GM23248 (cell line): Measurements from ENCODE around the gene ZNF213. TPM values are rescaled to one million over a fixed set of nuclear protein-coding genes. Genes with fewer than 3 reads are reported as not detected.

ENCODE experiments used
- DNase-seq: peaks from one replicate; pipeline ENCODE4 v3.0.0-alpha.2; 2015
- H2AFZ ChIP-seq: fragments of 200-600 bp; sonication (generic); 2 replicates; pipeline ENCODE4 v1.6.1; 2016; ENCODE audit warnings: antibody characterized with exemption
- H3F3A ChIP-seq: fragments of 200-600 bp; sonication (generic); 2 replicates; pipeline ENCODE4 v1.6.1; 2016; ENCODE audit warnings: mild to moderate bottlenecking, antibody characterized with exemption, mixed run types; ENCODE audit not compliant: insufficient read depth
- H3K27ac ChIP-seq: fragments of 200-600 bp; sonication (generic); 2 replicates; pipeline ENCODE4 v1.5.1; 2016; ENCODE audit warnings: mild to moderate bottlenecking
- H3K27me3 ChIP-seq: fragments of 200-600 bp; sonication (generic); replicated peaks from 2 replicates; pipeline ENCODE4 v1.6.1; 2016; ENCODE audit warnings: mild to moderate bottlenecking; ENCODE audit not compliant: insufficient read depth
- H3K36me3 ChIP-seq: fragments of 200-600 bp; sonication (generic); 2 replicates; pipeline ENCODE4 v1.6.1; 2016; ENCODE audit warnings: low read depth, mild to moderate bottlenecking
- H3K4me1 ChIP-seq: fragments of 200-600 bp; sonication (generic); 2 replicates; pipeline ENCODE4 v1.6.1; 2016; ENCODE audit warnings: mild to moderate bottlenecking; ENCODE audit not compliant: insufficient read depth
- H3K4me2 ChIP-seq: fragments of 200-600 bp; sonication (generic); one replicate; pipeline ENCODE4 v1.6.1; 2016; ENCODE audit warnings: mild to moderate bottlenecking; ENCODE audit not compliant: unreplicated experiment
- H3K4me3 ChIP-seq: fragments of 200-600 bp; sonication (generic); 2 replicates; pipeline ENCODE4 v1.5.1; 2016; ENCODE audit warnings: mild to moderate bottlenecking
- H3K79me2 ChIP-seq: fragments of 200-600 bp; sonication (generic); 2 replicates; pipeline ENCODE4 v1.6.1; 2016; ENCODE audit warnings: mild to moderate bottlenecking; ENCODE audit not compliant: insufficient read depth
- H3K9ac ChIP-seq: fragments of 200-600 bp; sonication (generic); 2 replicates; pipeline ENCODE4 v1.6.1; 2016; ENCODE audit warnings: mild to moderate bottlenecking
- H3K9me2 ChIP-seq: fragments of 200-600 bp; sonication (generic); 2 replicates; pipeline ENCODE4 v1.6.1; 2016; ENCODE audit warnings: mixed run types, mild to moderate bottlenecking, moderate library complexity; ENCODE audit not compliant: insufficient read depth
- H3K9me3 ChIP-seq: fragments of 200-600 bp; sonication (generic); one replicate; pipeline ENCODE4 v1.6.1; 2017; ENCODE audit warnings: low read depth
- H4K20me1 ChIP-seq: fragments of 200-600 bp; sonication (generic); 2 replicates; pipeline ENCODE4 v1.6.0; 2016; ENCODE audit not compliant: insufficient read depth
- EZH2 ChIP-seq: fragments of 200-600 bp; sonication (generic); IDR thresholded peaks from 2 replicates; pipeline ENCODE4 v1.6.1; 2018; ENCODE audit warnings: antibody characterized with exemption, mild to moderate bottlenecking; ENCODE audit not compliant: insufficient read depth, poor library complexity, severe bottlenecking
- EZH2phosphoT487 ChIP-seq: fragments of 200-600 bp; sonication (generic); IDR thresholded peaks from 2 replicates; pipeline ENCODE4 v1.6.1; 2018; ENCODE audit warnings: antibody characterized with exemption, moderate library complexity, mild to moderate bottlenecking, low read depth; ENCODE audit not compliant: insufficient read depth
- WGBS, 2 experiments: methylation state at CpG; one replicate each; pipeline ENCODE4 v1.1.6; 2015 to 2017; ENCODE audit warnings: low lambda C conversion rate in 2 of 2, low coverage in 1 of 2; ENCODE audit errors: missing lambda C conversion rate in 2 of 2; 5-methylcytosine and 5-hydroxymethylcytosine counted together
- in situ Hi-C: fragments of 300-500 bp; cut with MboI; formaldehyde crosslinking; loops from 2 replicates; pipeline ENCODE4 v1.15.0; 2020
- polyA plus RNA-seq: library from polyadenylated mRNA; unstranded; fragments of >200 nt; fragmentation: Nextera tagmentation; extraction: Ambion mirVana; gene quantifications from 2 replicates; pipeline ENCODE4 v1.2.1, GENCODE V29; 2016
- total RNA-seq: library from RNA; depleted of rRNA; stranded (reverse); fragments of >200 nt; shearing (Covaris generic); gene quantifications from 2 replicates; pipeline ENCODE4 v1.2.3, GENCODE V29; 2014

The ZNF213 gene
- total and polyA plus RNA-seq, 2 experiments from 2014 or later: 5.3 to 7.3 TPM

DNA sequence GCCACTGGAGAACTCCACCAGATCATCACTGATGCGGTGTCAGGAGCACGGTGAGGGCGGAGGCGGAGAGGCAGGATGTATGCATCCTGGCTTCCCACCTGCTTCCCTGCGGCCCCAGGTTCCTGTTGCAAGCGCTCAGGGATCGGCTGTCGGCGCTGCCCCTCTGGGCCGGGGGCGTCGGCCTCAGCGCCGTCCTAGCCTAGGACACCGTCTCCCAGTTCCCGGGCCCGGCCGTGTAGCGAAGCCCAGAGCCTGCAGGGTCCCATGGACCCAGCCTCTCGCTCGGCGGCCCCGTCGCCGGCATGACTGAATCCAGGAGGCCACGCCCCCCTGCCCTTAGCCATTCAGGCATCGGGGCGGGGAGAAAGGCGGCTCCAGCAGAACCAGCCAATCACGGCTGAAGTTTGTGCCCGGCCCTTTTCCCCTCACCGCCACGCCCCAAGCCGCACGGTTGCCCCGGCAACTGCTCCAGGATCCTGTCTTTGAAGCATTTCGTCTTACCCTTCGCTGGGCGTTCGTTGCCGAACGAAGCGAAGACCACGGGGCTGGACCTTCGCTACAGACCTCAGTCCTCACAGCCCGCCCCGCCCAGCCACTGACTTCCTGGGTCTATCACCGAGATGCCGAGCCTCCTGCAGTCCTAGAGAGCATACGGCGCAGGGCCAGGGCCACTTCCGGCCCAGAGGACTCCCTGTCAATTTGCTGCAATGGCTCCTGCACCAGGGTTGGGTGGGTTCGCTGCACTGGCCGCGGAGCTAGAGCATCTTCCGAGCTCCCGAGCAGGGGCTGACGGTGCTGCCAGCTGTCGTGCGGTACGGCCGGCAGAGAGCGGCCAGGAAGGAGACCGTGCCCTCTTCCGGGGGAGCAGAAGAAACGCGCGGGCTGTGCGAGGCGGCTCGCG is 10.6 kb upstream of the ZNF213 start:
- H3K4me3 ChIP-seq: peak overlapping the region; percentile 79
- TF ChIP-seq EZH2: no peak
- TF ChIP-seq EZH2phosphoT487: no peak
- peaks cover 22% of the 10 kb centered on the region for H3F3A ChIP-seq
- H3K79me2 ChIP-seq: peaks cover 15% of the 10 kb centered on the region; the same call in 1 of the 2 replicates
- H3K9ac ChIP-seq: peak overlapping the region; percentile 71
- in situ Hi-C loops: no loop called here
- no peaks in the 10 kb centered on the region for H4K20me1 ChIP-seq
- no peaks in the 10 kb centered on the region for H3K9me2 ChIP-seq
- peak overlapping the region; percentile 85 for H3K4me2 ChIP-seq
- WGBS, 2 experiments: 1% methylated on average over 62 to 72 of the region's 72 CpGs
- peak overlapping the region; percentile 67 for H2AFZ ChIP-seq
- no peaks in the 10 kb centered on the region for H3K9me3 ChIP-seq
- peak overlapping the region; percentile 33 for H3K27ac ChIP-seq
- no peaks in the 10 kb centered on the region for H3K36me3 ChIP-seq
- H3K4me1 ChIP-seq: peaks cover 16% of the 10 kb centered on the region
- H3K27me3 ChIP-seq: no peaks in the 10 kb centered on the region
- peak; percentile 99 for DNase-seq

DNA sequence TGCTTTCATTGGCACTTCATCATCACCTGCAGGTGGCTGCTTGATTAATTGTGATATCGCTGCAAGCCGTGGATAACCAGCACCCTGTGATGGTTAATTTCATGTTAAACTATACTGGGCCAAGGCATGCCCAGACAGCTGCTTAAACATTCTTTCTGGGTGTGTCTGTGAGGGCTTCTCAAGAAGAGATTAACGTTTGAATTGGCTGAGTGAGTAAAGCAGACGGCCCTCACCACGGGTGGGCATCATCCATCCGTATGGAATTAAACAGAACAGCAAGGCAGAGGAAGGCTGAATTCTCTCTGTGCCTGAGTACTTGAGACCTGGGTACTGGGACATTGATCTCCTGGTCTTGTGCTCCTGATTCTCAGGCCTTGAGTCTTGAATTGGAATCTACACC is 7.1 kb upstream of the ZNF213 start:
- no peaks in the 10 kb centered on the region for H4K20me1 ChIP-seq
- H3K27ac ChIP-seq: no peak overlapping the region
- in situ Hi-C loops: no loop called here
- no peaks in the 10 kb centered on the region for H3K9me3 ChIP-seq
- 54 to 55% methylated on average over 6 of the region's 6 CpGs for WGBS, 2 experiments
- no peaks in the 10 kb centered on the region for H3K27me3 ChIP-seq
- H3K9ac ChIP-seq: no peak overlapping the region
- TF ChIP-seq EZH2phosphoT487: no peak
- TF ChIP-seq EZH2: no peak
- H2AFZ ChIP-seq: no peak overlapping the region
- DNase-seq: no peak
- H3K4me3 ChIP-seq: no peak overlapping the region
- H3K79me2 ChIP-seq: peaks cover 30% of the 10 kb centered on the region
- H3K9me2 ChIP-seq: no peaks in the 10 kb centered on the region
- no peak overlapping the region for H3K4me2 ChIP-seq
- peaks cover 22% of the 10 kb centered on the region for H3K4me1 ChIP-seq
- H3K36me3 ChIP-seq: no peaks in the 10 kb centered on the region
- H3F3A ChIP-seq: peaks cover 43% of the 10 kb centered on the region

DNA sequence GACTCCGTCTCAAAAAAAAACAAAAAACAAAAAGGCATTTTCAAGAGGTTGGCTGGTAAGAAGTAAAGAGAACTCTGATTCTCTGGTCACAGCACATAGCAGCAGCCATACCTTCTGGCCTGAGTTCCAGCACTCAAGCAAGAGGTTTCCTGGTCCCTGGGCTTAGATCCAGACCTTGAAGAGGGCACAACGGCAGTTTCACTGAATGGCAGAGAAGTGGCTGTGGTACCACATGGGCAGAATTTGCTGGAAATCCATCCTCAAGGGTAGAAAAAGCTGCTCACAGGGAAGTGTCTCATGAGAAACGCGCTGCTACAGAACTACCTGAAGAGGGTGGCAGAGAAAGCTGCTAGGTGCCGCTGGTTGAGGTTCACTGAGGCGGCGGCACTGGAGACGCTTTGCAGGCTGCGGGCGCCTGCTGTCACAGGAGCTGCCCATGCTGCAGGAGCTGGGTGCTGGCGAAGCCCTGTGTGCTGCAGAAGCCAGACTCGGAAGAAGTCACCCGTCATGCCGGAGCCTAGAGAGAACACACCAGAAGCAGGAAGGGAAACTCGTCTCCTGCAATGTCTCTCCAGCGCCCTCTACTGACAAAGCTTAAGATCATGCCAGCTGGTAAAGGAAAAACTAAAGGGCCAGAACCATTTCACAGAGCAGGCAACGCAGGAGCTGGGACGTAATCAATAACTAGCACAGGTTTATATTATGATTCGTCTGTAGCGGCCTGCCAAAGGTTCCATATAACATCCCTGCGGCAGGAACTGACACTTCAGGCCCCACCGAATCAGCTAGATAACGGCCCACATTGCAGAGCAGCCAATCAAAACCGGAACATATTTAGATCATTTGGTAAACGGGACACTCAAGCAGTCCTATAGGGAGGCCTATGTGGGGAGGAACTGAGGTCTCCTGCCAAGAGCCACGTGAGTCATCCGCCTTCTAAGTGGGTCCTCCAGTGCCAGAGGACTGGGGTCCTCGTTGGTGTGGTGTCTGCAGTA is 5.4 kb upstream of the ZNF213 start:
- Histone ChIP-seq H3K4me3 (peak overlapping the region; percentile 72), H3F3A (peaks cover 43% of the 10 kb centered on the region), H3K27ac (peak overlapping the region; percentile 58), H3K27me3 (no peaks in the 10 kb centered on the region), H3K9ac (peak overlapping the region; percentile 57), H3K9me3 (no peaks in the 10 kb centered on the region), H3K4me2 (peak overlapping the region; percentile 99), H3K36me3 (no peaks in the 10 kb centered on the region), H3K4me1 (peaks cover 17% of the 10 kb centered on the region), H3K9me2 (no peaks in the 10 kb centered on the region), H3K79me2 (peaks cover 47% of the 10 kb centered on the region), H4K20me1 (no peaks in the 10 kb centered on the region), H2AFZ (peak overlapping the region; percentile 74)
- in situ Hi-C loops: no loop called here
- TF ChIP-seq EZH2: no peak
- 9 to 13% methylated on average over 28 of the region's 28 CpGs for WGBS, 2 experiments
- DNase-seq: peak; percentile 94

DNA sequence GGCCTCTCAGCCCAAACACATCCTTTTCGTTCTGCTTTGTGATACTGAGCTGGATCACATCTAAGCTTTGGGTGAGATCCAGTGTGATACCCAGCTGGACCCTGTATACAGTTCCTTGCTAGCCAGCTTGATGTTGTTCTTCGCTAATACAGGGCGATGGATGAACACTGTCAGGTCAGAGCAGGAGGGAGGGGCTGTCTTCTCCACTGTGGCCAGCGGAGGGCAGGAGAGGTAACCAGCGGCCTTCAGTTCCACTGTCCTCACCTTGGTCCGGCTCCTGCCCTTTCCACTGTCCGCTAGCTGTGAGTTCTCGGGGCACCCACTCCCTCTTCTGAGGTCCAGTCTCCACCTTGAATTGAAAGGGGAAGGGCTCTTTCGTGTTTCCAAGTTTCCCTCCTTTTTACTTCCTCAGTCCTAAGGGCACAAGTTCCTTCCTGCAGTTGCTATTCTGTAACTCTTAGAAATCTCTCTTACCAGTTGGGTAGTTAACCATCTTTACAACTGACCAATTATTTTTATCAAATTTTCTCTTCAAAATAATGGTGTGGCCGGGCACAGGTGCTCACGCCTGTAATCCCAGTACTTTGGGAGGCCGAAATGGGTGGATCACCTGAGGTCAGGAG is 3.0 kb upstream of the ZNF213 start:
- no peak overlapping the region for H3K4me2 ChIP-seq
- no peak overlapping the region for H3K9ac ChIP-seq
- no peaks in the 10 kb centered on the region for H3K9me3 ChIP-seq
- no peak overlapping the region for H3K27ac ChIP-seq
- in situ Hi-C loops: no loop called here
- no peak overlapping the region for H3K4me3 ChIP-seq
- no peaks in the 10 kb centered on the region for H3K36me3 ChIP-seq
- no peaks in the 10 kb centered on the region for H4K20me1 ChIP-seq
- DNase-seq: peak; percentile 70
- peaks cover 67% of the 10 kb centered on the region for H3K79me2 ChIP-seq
- peaks cover 20% of the 10 kb centered on the region for H3K4me1 ChIP-seq
- no peak for TF ChIP-seq EZH2phosphoT487
- TF ChIP-seq EZH2: no peak
- H3K27me3 ChIP-seq: no peaks in the 10 kb centered on the region
- no peak overlapping the region for H2AFZ ChIP-seq
- H3F3A ChIP-seq: peaks cover 27% of the 10 kb centered on the region
- no peaks in the 10 kb centered on the region for H3K9me2 ChIP-seq
- 77 to 80% methylated on average over 12 of the region's 12 CpGs for WGBS, 2 experiments
